GM18517 (cell line): ENCODE data around the gene UBXN1.

Experiments
- ATAC-seq: cut with Tn5 transposase; IDR thresholded peaks from one replicate; pipeline ENCODE4 v1.9.1; 2021; ENCODE audit warnings: mild to moderate bottlenecking, moderate library complexity; ENCODE audit not compliant: unreplicated experiment

Gene UBXN1

DNA sequence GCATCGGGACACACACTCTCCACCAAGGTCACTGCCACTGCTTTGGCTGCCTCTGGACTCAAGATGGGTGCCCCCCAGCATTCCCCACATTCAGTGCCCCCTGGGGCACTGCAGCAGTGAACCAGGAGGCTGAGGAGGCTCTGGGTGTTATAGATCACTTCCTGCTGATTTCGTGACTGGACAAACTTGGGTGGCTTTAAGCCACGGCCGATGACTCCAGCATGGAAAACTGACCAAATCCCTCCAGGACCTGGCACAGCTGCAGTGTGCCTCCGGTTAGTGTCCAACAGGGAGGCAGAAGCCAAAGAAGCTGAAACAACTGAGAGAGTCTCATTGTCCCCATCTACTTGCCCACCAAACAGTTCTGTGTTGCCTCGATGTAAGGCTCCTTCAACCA is 31.3 kb downstream of the UBXN1 start:
- ATAC-seq, result no peak

DNA sequence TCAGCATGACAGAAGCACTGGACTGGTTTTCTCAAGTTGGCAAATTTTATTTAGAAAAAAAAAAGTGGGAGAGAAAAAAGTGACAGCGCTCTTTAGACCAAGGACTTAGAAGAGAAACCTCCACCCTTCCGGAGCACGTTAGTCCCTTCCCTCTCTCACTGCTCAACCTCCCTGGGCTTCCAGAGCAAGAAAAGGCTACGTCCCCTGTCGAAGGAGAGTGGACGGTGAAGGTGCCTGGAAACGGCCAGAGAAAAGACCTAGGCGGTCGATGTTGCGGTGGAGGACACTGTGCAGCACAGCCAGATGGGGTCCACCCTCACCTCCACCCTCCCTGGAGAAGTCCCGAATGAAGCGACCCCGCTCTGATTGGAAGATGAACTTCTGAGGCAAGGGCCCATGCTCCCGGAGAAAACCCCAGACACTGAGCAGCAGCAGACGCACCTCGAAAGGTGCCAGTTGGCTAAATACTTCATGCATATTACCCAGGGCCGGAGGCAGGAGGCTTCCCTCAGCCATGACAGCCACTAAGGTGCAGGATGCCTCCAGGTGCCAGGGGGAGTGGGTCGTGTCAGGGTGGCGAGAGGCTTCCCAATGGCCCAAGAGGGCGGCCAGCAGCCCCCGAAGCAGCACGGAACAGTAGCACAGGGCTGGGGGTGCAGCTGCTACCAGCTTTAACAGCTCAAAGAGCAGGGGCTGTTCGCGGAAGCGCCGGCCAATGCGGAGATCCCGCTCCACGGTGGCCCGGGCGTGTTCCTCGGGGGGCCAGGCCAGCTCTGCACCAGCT is 31.9 kb downstream of the UBXN1 start:
- ATAC-seq, result peak; percentile 9

DNA sequence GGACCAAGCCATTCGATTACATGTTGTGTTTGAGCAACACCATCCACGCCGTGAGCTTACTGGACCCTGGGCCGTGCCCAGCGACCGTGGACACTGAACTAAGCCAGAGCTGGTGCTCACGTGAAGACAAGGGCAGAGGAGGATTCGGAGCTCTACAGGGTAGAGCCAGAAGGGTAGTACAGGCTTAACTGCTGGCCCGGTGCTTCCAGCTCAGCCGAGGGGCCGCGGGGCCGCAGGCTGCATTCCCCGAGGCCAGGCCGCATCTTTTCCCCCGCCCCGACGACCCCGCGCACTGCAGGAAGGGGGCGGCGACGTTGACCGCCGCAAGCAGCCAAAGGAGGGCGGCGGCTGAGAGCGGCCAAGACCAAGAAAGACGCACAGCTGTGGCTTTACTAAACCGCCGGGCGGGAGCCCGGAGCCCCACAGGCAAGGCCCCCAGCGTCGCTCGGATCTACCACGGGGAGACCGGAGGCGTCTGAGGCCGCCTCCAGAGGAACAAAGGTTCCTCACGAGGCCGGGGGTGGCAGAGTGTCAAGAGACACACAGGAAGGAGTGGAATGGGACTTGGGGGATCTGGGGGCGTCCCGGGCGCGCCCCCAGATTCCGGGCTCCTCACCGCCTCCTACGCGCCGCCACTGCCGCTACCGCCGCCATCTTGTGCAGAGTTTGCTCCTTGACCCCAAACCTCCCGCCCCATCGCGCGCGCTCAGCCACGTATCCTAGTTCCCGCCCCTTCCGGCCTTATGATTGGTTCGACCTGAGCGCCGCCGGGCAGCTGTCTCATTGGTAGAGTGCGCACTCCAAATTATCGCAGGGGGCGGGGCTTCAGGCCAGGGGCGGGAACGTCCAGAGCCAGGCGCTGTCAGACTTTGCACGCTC is 32.7 kb downstream of the UBXN1 start, which contains the start of gene GANAB:
Gene GANAB (minus strand): TSS at position 668 of the 879 bp plus-strand sequence. CDS start 14 bp downstream, at position 654.
- ATAC-seq, result peak; percentile 85

DNA sequence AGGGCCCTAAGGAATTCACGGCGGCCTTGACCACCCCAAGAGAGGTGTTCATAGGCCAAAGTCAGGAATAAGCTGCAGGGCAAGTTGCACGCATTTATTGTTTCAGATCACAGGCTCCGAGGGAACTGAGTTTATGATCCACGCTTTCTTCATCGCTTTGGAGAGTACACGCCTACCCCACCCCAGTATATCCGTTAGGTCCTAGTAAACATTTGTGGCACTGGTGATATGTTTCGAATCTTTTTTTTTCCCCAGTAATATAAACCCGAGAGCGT is 33.3 kb downstream of the UBXN1 start:
- ATAC-seq, result no peak

DNA sequence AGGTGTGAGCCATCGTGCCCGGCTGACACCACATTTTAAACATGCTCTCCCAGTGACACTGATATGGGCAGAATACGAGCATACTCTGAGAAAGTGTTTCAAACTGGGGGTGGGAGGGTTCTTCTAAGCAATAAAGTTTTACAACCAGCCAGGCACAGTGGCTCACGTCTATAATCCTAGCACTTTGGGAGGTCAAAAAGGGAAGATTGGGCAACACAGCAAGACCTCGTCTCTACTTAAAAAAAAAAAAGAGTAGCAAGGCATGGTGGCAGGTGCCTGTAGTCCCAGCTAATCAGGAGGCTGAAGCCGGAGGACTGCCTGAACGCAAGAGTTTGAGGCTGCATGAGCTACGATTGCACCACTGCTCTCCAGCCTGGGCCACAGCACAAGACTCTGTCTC is 34.7 kb downstream of the UBXN1 start:
- no peak for ATAC-seq

DNA sequence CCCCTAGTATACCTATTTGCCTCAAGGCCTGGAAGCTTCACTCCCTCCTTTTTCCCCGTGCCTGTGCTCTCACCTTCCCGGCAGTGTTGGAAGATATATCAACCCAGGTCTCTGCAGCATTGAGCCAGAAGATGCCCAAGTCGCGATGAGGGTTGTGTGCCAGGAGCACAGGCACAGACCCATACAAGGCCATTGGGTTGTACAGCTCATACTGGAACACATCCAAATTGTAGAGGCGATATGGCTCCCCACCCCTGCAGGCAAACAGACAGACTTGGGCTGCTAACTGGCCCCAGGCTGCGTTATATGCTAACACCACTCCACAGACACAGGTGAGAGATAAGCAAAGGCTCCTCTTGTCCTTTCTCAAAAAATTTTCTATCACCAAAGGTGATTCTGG is 46.4 kb downstream of the UBXN1 start:
- no peak for ATAC-seq

DNA sequence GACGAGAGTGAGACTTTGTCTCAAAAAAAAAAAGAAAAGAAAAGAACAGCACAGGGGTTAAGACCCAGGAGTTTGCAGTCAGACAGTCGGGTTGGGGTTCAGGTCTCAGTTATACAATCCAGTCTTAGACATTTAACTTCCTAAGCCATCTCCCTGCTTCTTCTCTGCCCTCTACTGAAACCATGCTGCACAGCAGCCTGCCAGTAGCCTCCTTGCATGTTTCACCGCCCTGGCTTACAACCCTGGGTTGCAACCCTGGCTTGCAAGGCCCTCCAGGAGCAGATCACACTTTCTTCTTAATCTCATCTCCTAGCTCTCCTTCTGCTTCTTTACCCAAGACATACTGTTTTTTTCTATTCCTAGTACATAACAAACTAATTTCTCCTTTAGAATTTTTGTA is 51.2 kb downstream of the UBXN1 start:
- ATAC-seq, result no peak
